Esophagus muscularis mucosa (tissue), 4 donors: ENCODE data around the gene SSTR5.

Experiments
- CTCF ChIP-seq, 3 experiments: fragments of 200-600 bp in 2 of 3; fragments of 450-650 bp in 1 of 3; sonication (generic) in 2 of 3; IDR thresholded peaks; one replicate each; pipeline ENCODE4 v1.5.1; 2017 to 2019; ENCODE audit warnings: antibody characterized with exemption in 3 of 3, mild to moderate bottlenecking in 2 of 3, moderate library complexity in 1 of 3
- EP300 ChIP-seq: sonication (generic); formaldehyde crosslinking; IDR thresholded peaks from one replicate; pipeline ENCODE4 v1.6.1; 2017; ENCODE audit warnings: antibody characterized with exemption
- POLR2A ChIP-seq: fragments of 450-650 bp; IDR thresholded peaks from one replicate; pipeline ENCODE4 v1.6.1; 2017; ENCODE audit warnings: antibody characterized with exemption, moderate library complexity, mild to moderate bottlenecking, low read depth
- POLR2AphosphoS5 ChIP-seq, 2 donors: sonication (generic); formaldehyde crosslinking; IDR thresholded peaks; one replicate each; pipeline ENCODE4 v1.6.1; 2017; ENCODE audit warnings: antibody characterized with exemption in 2 of 2

GRCh38 chr16:1072526-1073261 is at the start of gene SSTR5:
- no peak for TF ChIP-seq CTCF (IDR thresholded peaks at IDR 0.05)
- TF ChIP-seq POLR2A: no peak
- no peak for TF ChIP-seq POLR2AphosphoS5 (IDR thresholded peaks at IDR 0.05)
- no peak for TF ChIP-seq EP300
